GM23338 (cell line): ENCODE results near the gene NPC1. TPM values are rescaled to one million over a fixed set of nuclear protein-coding genes. Genes with fewer than 3 reads are reported as not detected.

Experiments used
- ATAC-seq: fragments of 200-7000 bp; cut with Tn5 transposase; 3 replicates; pipeline ENCODE4 v1.9.1; 2020
- DNase-seq: peaks from one replicate; pipeline ENCODE4 v3.0.0-alpha.2; 2015; ENCODE audit warnings: low spot score
- H2AFZ ChIP-seq: fragments of 200-600 bp; sonication (generic); 2 replicates; pipeline ENCODE4 v1.8.0; 2016; ENCODE audit warnings: antibody characterized with exemption, mild to moderate bottlenecking, moderate library complexity
- H3F3A ChIP-seq: fragments of 200-600 bp; sonication (generic); replicated peaks from 2 replicates; pipeline ENCODE4 v1.8.0; 2017; ENCODE audit warnings: antibody characterized with exemption, mixed run types, low read depth
- H3K27ac ChIP-seq: fragments of 200-600 bp; sonication (generic); 2 replicates; pipeline ENCODE4 v1.6.1; 2016; ENCODE audit warnings: low read depth
- H3K27me3 ChIP-seq: fragments of 200-600 bp; sonication (generic); 2 replicates; pipeline ENCODE4 v1.8.0; 2016; ENCODE audit warnings: mild to moderate bottlenecking, mixed run types, moderate library complexity; ENCODE audit not compliant: insufficient read depth
- H3K36me3 ChIP-seq: fragments of 200-600 bp; sonication (generic); 2 replicates; pipeline ENCODE4 v1.8.0; 2016; ENCODE audit warnings: mild to moderate bottlenecking; ENCODE audit not compliant: insufficient read depth
- H3K4me1 ChIP-seq: fragments of 200-600 bp; sonication (generic); 2 replicates; pipeline ENCODE4 v1.8.0; 2016; ENCODE audit warnings: mild to moderate bottlenecking, moderate library complexity; ENCODE audit not compliant: insufficient read depth
- H3K4me2 ChIP-seq: fragments of 200-600 bp; sonication (generic); 2 replicates; pipeline ENCODE4 v1.7.1; 2017; ENCODE audit warnings: mixed run types
- H3K4me3 ChIP-seq: fragments of 200-600 bp; sonication (generic); 2 replicates; pipeline ENCODE4 v1.6.1; 2016; ENCODE audit warnings: mixed run types
- H3K79me2 ChIP-seq: fragments of 200-600 bp; sonication (generic); replicated peaks from 2 replicates; pipeline ENCODE4 v1.8.0; 2017; ENCODE audit warnings: mild to moderate bottlenecking; ENCODE audit not compliant: insufficient read depth
- H3K9me2 ChIP-seq: fragments of 200-600 bp; sonication (generic); 2 replicates; pipeline ENCODE4 v1.8.0; 2017; ENCODE audit not compliant: insufficient read depth
- H4K20me1 ChIP-seq: fragments of 200-600 bp; sonication (generic); replicated peaks from 2 replicates; pipeline ENCODE4 v1.8.0; 2017; ENCODE audit warnings: mild to moderate bottlenecking; ENCODE audit not compliant: insufficient read depth
- H3K27ac Mint-ChIP-seq: 2 replicates; pipeline ENCODE4 v1.8.0; 2020; ENCODE audit warnings: inconsistent platforms, mild to moderate bottlenecking, moderate library complexity, mixed read lengths
- H3K27me3 Mint-ChIP-seq: 3 replicates; pipeline ENCODE4 v1.8.0; 2022; ENCODE audit warnings: low read depth, mild to moderate bottlenecking, moderate library complexity, mixed read lengths, inconsistent platforms; ENCODE audit not compliant: insufficient read depth, poor library complexity
- H3K36me3 Mint-ChIP-seq: 3 replicates; pipeline ENCODE4 v1.8.0; 2021; ENCODE audit warnings: low read depth, mild to moderate bottlenecking, inconsistent platforms, moderate library complexity, mixed read lengths
- H3K4me1 Mint-ChIP-seq: 3 replicates; pipeline ENCODE4 v1.8.0; 2020; ENCODE audit warnings: mild to moderate bottlenecking, inconsistent platforms, mixed read lengths
- H3K4me3 Mint-ChIP-seq: 3 replicates; pipeline ENCODE4 v1.8.0; 2021; ENCODE audit warnings: moderate library complexity, mild to moderate bottlenecking, inconsistent platforms, mixed read lengths
- H3K9me3 Mint-ChIP-seq: 3 replicates; pipeline ENCODE4 v1.8.0; 2020; ENCODE audit warnings: moderate library complexity, mild to moderate bottlenecking, inconsistent platforms, mixed read lengths
- CREB1 ChIP-seq: fragments of 250-450 bp; sonication (Bioruptor Pico); IDR thresholded peaks from 2 replicates; pipeline ENCODE4 v1.5.0; 2020; ENCODE audit warnings: low read depth, mild to moderate bottlenecking, moderate library complexity
- CTCF ChIP-seq, 2 experiments: fragments of 200-600 bp in 1 of 2; sonication (generic) in 1 of 2; conservative IDR thresholded peaks; 2 replicates each; pipeline versions ENCODE4 v1.5.1 to v1.6.1; 2016 to 2017; ENCODE audit warnings: antibody characterized with exemption in 2 of 2, low read depth in 2 of 2, mild to moderate bottlenecking in 2 of 2, moderate library complexity in 1 of 2
- ETS1 ChIP-seq: IDR thresholded peaks from 2 replicates; pipeline ENCODE4 v1.6.1; 2016; ENCODE audit warnings: antibody characterized with exemption
- EZH2 ChIP-seq: fragments of 200-600 bp; sonication (generic); IDR thresholded peaks from one replicate; pipeline ENCODE4 v1.8.0; 2017; ENCODE audit warnings: antibody characterized with exemption, mild to moderate bottlenecking, low read depth; ENCODE audit not compliant: unreplicated experiment
- EZH2phosphoT487 ChIP-seq: fragments of 200-600 bp; sonication (generic); IDR thresholded peaks from one replicate; pipeline ENCODE4 v1.8.1; 2018; ENCODE audit warnings: antibody characterized with exemption; ENCODE audit not compliant: unreplicated experiment
- JUNB ChIP-seq: IDR thresholded peaks from one replicate; pipeline ENCODE4 v1.6.1; 2016; ENCODE audit warnings: antibody characterized with exemption; ENCODE audit not compliant: unreplicated experiment
- NANOG ChIP-seq: IDR thresholded peaks from 2 replicates; pipeline ENCODE4 v1.6.1; 2016; ENCODE audit warnings: antibody characterized with exemption, borderline replicate concordance
- POLR2AphosphoS5 ChIP-seq: IDR thresholded peaks from 2 replicates; pipeline ENCODE4 v1.6.1; 2016; ENCODE audit warnings: antibody characterized with exemption, low read depth
- REST ChIP-seq: IDR thresholded peaks from one replicate; pipeline ENCODE4 v1.6.1; 2018; ENCODE audit warnings: antibody characterized with exemption; ENCODE audit not compliant: unreplicated experiment
- STAT1 ChIP-seq: IDR thresholded peaks from one replicate; pipeline ENCODE4 v1.6.1; 2016; ENCODE audit warnings: antibody characterized with exemption; ENCODE audit not compliant: unreplicated experiment
- ZNF114 ChIP-seq: fragments of 250-450 bp; sonication (Bioruptor Pico); IDR thresholded peaks from 2 replicates; pipeline ENCODE4 v1.5.0; 2020; ENCODE audit warnings: mild to moderate bottlenecking, moderate library complexity
- ZNF331 ChIP-seq: fragments of 250-450 bp; sonication (Bioruptor Pico); IDR thresholded peaks from 2 replicates; pipeline ENCODE4 v1.5.0; 2020; ENCODE audit warnings: low read depth, mild to moderate bottlenecking, moderate library complexity
- ZNF462 ChIP-seq: fragments of 250-450 bp; sonication (Bioruptor Pico); IDR thresholded peaks from 2 replicates; pipeline ENCODE4 v1.5.0; 2020; ENCODE audit warnings: mild to moderate bottlenecking, moderate library complexity
- polyA plus RNA-seq: library from polyadenylated mRNA; unstranded; fragments of >200 nt; fragmentation: Nextera tagmentation; extraction: Ambion mirVana; gene quantifications from 2 replicates; pipeline ENCODE4 v1.2.1, GENCODE V29; 2016
- total RNA-seq: library from RNA; depleted of rRNA; stranded (reverse); fragments of >200 nt; shearing (Covaris generic); gene quantifications from 2 replicates; pipeline ENCODE4 v1.2.3, GENCODE V29; 2014

NPC1 gene
- total and polyA plus RNA-seq, 2 experiments from 2014 or later, result 18.4 to 45.1 TPM

GRCh38 chr18:23593720-23594119 is 7.4 kb upstream of the NPC1 start:
- Histone ChIP-seq H4K20me1 (no peaks in the 10 kb centered on the region), H3K36me3 (no peaks in the 10 kb centered on the region), H3K79me2 (no peaks in the 10 kb centered on the region), H3K9me2 (0 out of 2 replicates have a peak, but pooled peaks cover 4% of the 10 kb centered on the region), H3K4me2 (no peak overlapping the region), H2AFZ (no peak overlapping the region), H3K4me1 (peaks cover 6% of the 10 kb centered on the region; the same call in 1 of the 2 replicates), H3F3A (no peaks in the 10 kb centered on the region), H3K4me3 (no peak overlapping the region), H3K27ac (no peak overlapping the region), H3K27me3 (no peaks in the 10 kb centered on the region)
- H3K27me3 Mint-ChIP-seq, result no peaks in the 10 kb centered on the region
- TF ChIP-seq POLR2AphosphoS5 (no peak), EZH2 (no peak), ZNF331 (no peak), ZNF462 (CRISPR knock-in tag) (no peak), ETS1 (no peak), REST (no peak), JUNB (no peak), CREB1 (CRISPR knock-in tag) (no peak), CTCF (conservative IDR thresholded peaks at IDR 0.05; ENCODE audit: low read depth in 2 of 2) (no peak), EZH2phosphoT487 (no peak), NANOG (no peak), STAT1 (no peak), ZNF114 (no peak)
- no peak overlapping the region for H3K4me3 Mint-ChIP-seq
- DNase-seq (no peak), ATAC-seq (no peak)
- peaks cover 3% of the 10 kb centered on the region; the same call in 1 of the 3 replicates for H3K9me3 Mint-ChIP-seq
- H3K36me3 Mint-ChIP-seq, result no peaks in the 10 kb centered on the region
- H3K4me1 Mint-ChIP-seq, result no peaks in the 10 kb centered on the region
- no peak overlapping the region for H3K27ac Mint-ChIP-seq
